ENCODE data around the gene TMEM119.

- TF ChIP-seq CTCF (IDR thresholded peaks at IDR 0.05) (no peak), POLR2A (IDR thresholded peaks at IDR 0.05) (no peak), EP300 (IDR thresholded peaks at IDR 0.05) (no peak)
Observed at GRCh38 chr12:108635997-108636808, 38.3 kb upstream of the TMEM119 start.

Measured in ovary (tissue), 3 donors.